OCI-LY1 (cell line): ENCODE measurements around the gene WFDC10A.

ENCODE experiments used
- EZH2 ChIP-seq: fragments of 200-600 bp; sonication (generic), shearing (Covaris generic); IDR thresholded peaks from 2 replicates; pipeline ENCODE4 v1.8.0; 2017; ENCODE audit warnings: borderline replicate concordance, mixed run types, mild to moderate bottlenecking, antibody characterized with exemption, low read length, moderate library complexity, mixed read lengths
- TF ChIP-seq, protein P1 (sequence below): fragments of 200-600 bp; sonication (generic), shearing (Covaris generic); IDR thresholded peaks from 2 replicates; pipeline ENCODE4 v1.5.1; 2017; ENCODE audit warnings: mild to moderate bottlenecking, antibody characterized with exemption, low read length, moderate library complexity, mixed read lengths

GRCh38 chr20:45617591-45617990 is 11.9 kb upstream of the WFDC10A start:
- TF ChIP-seq, protein P1, sequence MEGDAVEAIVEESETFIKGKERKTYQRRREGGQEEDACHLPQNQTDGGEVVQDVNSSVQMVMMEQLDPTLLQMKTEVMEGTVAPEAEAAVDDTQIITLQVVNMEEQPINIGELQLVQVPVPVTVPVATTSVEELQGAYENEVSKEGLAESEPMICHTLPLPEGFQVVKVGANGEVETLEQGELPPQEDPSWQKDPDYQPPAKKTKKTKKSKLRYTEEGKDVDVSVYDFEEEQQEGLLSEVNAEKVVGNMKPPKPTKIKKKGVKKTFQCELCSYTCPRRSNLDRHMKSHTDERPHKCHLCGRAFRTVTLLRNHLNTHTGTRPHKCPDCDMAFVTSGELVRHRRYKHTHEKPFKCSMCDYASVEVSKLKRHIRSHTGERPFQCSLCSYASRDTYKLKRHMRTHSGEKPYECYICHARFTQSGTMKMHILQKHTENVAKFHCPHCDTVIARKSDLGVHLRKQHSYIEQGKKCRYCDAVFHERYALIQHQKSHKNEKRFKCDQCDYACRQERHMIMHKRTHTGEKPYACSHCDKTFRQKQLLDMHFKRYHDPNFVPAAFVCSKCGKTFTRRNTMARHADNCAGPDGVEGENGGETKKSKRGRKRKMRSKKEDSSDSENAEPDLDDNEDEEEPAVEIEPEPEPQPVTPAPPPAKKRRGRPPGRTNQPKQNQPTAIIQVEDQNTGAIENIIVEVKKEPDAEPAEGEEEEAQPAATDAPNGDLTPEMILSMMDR = no peak
- TF ChIP-seq EZH2 = no peak
